Smooth muscle cell (in vitro differentiated cells): ENCODE measurements around the gene ALAS1. TPM values are rescaled to one million over a fixed set of nuclear protein-coding genes. Genes with fewer than 3 reads are reported as not detected.

Source experiments
- DNase-seq: peaks from one replicate; lab custom pipeline; 2025; ENCODE audit not compliant: unreplicated experiment; lab: John Stamatoyannopoulos, UW
- H2AFZ ChIP-seq: fragments of 200-600 bp; sonication (generic); 2 replicates; pipeline ENCODE4 v1.6.0; 2016; ENCODE audit warnings: antibody characterized with exemption, low read depth, mild to moderate bottlenecking
- H3F3A ChIP-seq: fragments of 200-600 bp; sonication (generic); 2 replicates; pipeline ENCODE4 v1.6.0; 2017; ENCODE audit warnings: antibody characterized with exemption, low read depth
- H3K27ac ChIP-seq: fragments of 200-600 bp; sonication (generic); 2 replicates; pipeline ENCODE4 v1.5.1; 2016; ENCODE audit warnings: low read depth, mild to moderate bottlenecking
- H3K27me3 ChIP-seq: fragments of 200-600 bp; sonication (generic); 2 replicates; pipeline ENCODE4 v1.6.1; 2016; ENCODE audit warnings: low read depth, mild to moderate bottlenecking
- H3K36me3 ChIP-seq: fragments of 200-600 bp; sonication (generic); 2 replicates; pipeline ENCODE4 v1.5.1; 2016; ENCODE audit warnings: low read depth
- H3K4me1 ChIP-seq: fragments of 200-600 bp; sonication (generic); 2 replicates; pipeline ENCODE4 v1.5.1; 2016; ENCODE audit warnings: low read depth
- H3K4me2 ChIP-seq: fragments of 200-600 bp; sonication (generic); 2 replicates; pipeline ENCODE4 v1.6.0; 2016; ENCODE audit warnings: mild to moderate bottlenecking
- H3K4me3 ChIP-seq: fragments of 200-600 bp; sonication (generic); 2 replicates; pipeline ENCODE4 v1.5.1; 2016; ENCODE audit warnings: mild to moderate bottlenecking
- H3K79me2 ChIP-seq: fragments of 200-600 bp; sonication (generic); 2 replicates; pipeline ENCODE4 v1.6.0; 2016; ENCODE audit warnings: low read depth, mild to moderate bottlenecking
- H3K9ac ChIP-seq: fragments of 200-600 bp; sonication (generic); 2 replicates; pipeline ENCODE4 v1.6.0; 2016; ENCODE audit warnings: low read depth
- H3K9me3 ChIP-seq: fragments of 200-600 bp; sonication (generic); replicated peaks from 2 replicates; pipeline ENCODE4 v1.5.1; 2016; ENCODE audit warnings: low read depth
- H4K20me1 ChIP-seq: fragments of 200-600 bp; sonication (generic); 2 replicates; pipeline ENCODE4 v1.6.0; 2016; ENCODE audit warnings: low read depth
- CTCF ChIP-seq: fragments of 200-600 bp; sonication (generic); IDR thresholded peaks from 2 replicates; pipeline ENCODE4 v1.5.1; 2017; ENCODE audit warnings: borderline replicate concordance, mild to moderate bottlenecking, antibody characterized with exemption; ENCODE audit not compliant: insufficient read depth, poor library complexity, severe bottlenecking
- WGBS: methylation state at CpG from one replicate; pipeline ENCODE4 v1.1.7; 2016; ENCODE audit warnings: low lambda C conversion rate; 5-methylcytosine and 5-hydroxymethylcytosine counted together
- polyA plus RNA-seq: library from polyadenylated mRNA; unstranded; fragments of >200 nt; fragmentation: Nextera tagmentation; extraction: Ambion mirVana; gene quantifications from 2 replicates; pipeline ENCODE4 v1.2.1, GENCODE V29; 2016
- total RNA-seq: library from RNA; depleted of rRNA; stranded (reverse); fragments of >200 nt; gene quantifications from 2 replicates; pipeline ENCODE4 v1.2.3, GENCODE V29; 2014

The ALAS1 gene
- total and polyA plus RNA-seq, 2 experiments from 2014 or later: 35.7 to 59.4 TPM

GRCh38 chr3:52228751-52229291 is 30.9 kb downstream of the ALAS1 start:
- no peak overlapping the region for H3K27ac ChIP-seq
- WGBS: 99% methylated on average over 21 of the region's 21 CpGs
- no peak for TF ChIP-seq CTCF
- no peaks in the 10 kb centered on the region for H3K9me3 ChIP-seq
- no peak for DNase-seq
- H3K9ac ChIP-seq: no peak overlapping the region
- H3K36me3 ChIP-seq: no peaks in the 10 kb centered on the region
- H3K27me3 ChIP-seq: no peaks in the 10 kb centered on the region
- no peak overlapping the region for H3K4me3 ChIP-seq
- no peaks in the 10 kb centered on the region for H3K4me1 ChIP-seq
- peaks cover 5% of the 10 kb centered on the region for H3K79me2 ChIP-seq
- H2AFZ ChIP-seq: no peak overlapping the region
- peaks cover 37% of the 10 kb centered on the region for H4K20me1 ChIP-seq
- no peaks in the 10 kb centered on the region for H3F3A ChIP-seq
- no peak overlapping the region for H3K4me2 ChIP-seq

- Histone ChIP-seq H3K79me2 (peaks cover 13% of the 10 kb centered on the region), H3K4me2 (no peak overlapping the region), H3K4me3 (no peak overlapping the region), H3K4me1 (no peaks in the 10 kb centered on the region), H3K9me3 (no peaks in the 10 kb centered on the region), H3F3A (no peaks in the 10 kb centered on the region), H2AFZ (no peak overlapping the region), H3K36me3 (no peaks in the 10 kb centered on the region), H3K27ac (no peak overlapping the region), H3K27me3 (no peaks in the 10 kb centered on the region), H4K20me1 (peaks cover 45% of the 10 kb centered on the region), H3K9ac (no peak overlapping the region)
- 98% methylated on average over 13 of the region's 13 CpGs for WGBS
- no peak for TF ChIP-seq CTCF
- no peak for DNase-seq
Observed at GRCh38 chr3:52229656-52230055, 31.7 kb downstream of the ALAS1 start.

- H3K4me3 ChIP-seq: no peak overlapping the region
Observed at GRCh38 chr3:52230461-52230860, 32.5 kb downstream of the ALAS1 start.

More at GRCh38 chr3:52230461-52230860, 32.5 kb downstream of the ALAS1 start:
- Histone ChIP-seq H3K27me3 (no peaks in the 10 kb centered on the region), H3F3A (no peaks in the 10 kb centered on the region), H3K4me2 (no peak overlapping the region), H3K27ac (no peak overlapping the region), H4K20me1 (peaks cover 51% of the 10 kb centered on the region), H3K79me2 (peaks cover 20% of the 10 kb centered on the region), H3K4me1 (no peaks in the 10 kb centered on the region), H3K9ac (no peak overlapping the region), H3K36me3 (no peaks in the 10 kb centered on the region), H3K9me3 (no peaks in the 10 kb centered on the region), H2AFZ (no peak overlapping the region)
- WGBS: 100% methylated on average over 6 of the region's 6 CpGs
- no peak for DNase-seq
- TF ChIP-seq CTCF: no peak
